ENCODE results near the gene CACNA2D3. TPM values are rescaled to one million over a fixed set of nuclear protein-coding genes. Genes with fewer than 3 reads are reported as not detected.

The CACNA2D3 gene
- total RNA-seq, 2 experiments from 2014 or later, result not detected

GRCh38 chr3:54744291-54744690 is 621.9 kb downstream of the CACNA2D3 start:
- H3K4me3 ChIP-seq (ENCODE audit: low read depth, low read length, poor library complexity, severe bottlenecking), result no peak overlapping the region
- no peaks in the 10 kb centered on the region for H4K20me1 ChIP-seq (ENCODE audit: insufficient read depth, low read length)
- no peak overlapping the region for H2AFZ ChIP-seq (ENCODE audit: low read length)
- no TSS peak for BruUV-seq (replicated peaks)
- no peak overlapping the region for H3K27ac ChIP-seq (ENCODE audit: low read depth, low read length, poor library complexity, severe bottlenecking)
- TF ChIP-seq EZH2phosphoT487 (IDR thresholded peaks at IDR 0.05; ENCODE audit: borderline replicate concordance, low read depth, low read length) (no peak), CTCF (conservative IDR thresholded peaks at IDR 0.05; ENCODE audit: low read length) (no peak)
- H3K4me1 ChIP-seq (ENCODE audit: insufficient read depth, low read length, poor library complexity, severe bottlenecking), result no peaks in the 10 kb centered on the region
- H3K79me2 ChIP-seq (ENCODE audit: insufficient read depth, low read depth, low read length), result no peaks in the 10 kb centered on the region
- intact Hi-C loops (cut with micrococcal nuclease; ENCODE audit: unreplicated experiment), result no loop called here
- CTCF ChIA-PET (ENCODE audit: unreplicated experiment), result no interaction called here
- no peaks in the 10 kb centered on the region for H3K36me3 ChIP-seq (ENCODE audit: insufficient read depth, low read length)
- POLR2A ChIA-PET, result no interaction called here
- no peaks in the 10 kb centered on the region for H3K9me2 ChIP-seq (ENCODE audit: insufficient read depth, low read length)
- DNase-seq (ENCODE audit: low spot score), result no peak
- no peak overlapping the region for H3K4me2 ChIP-seq (ENCODE audit: low read length)
- no peaks in the 10 kb centered on the region for H3K9me3 ChIP-seq (ENCODE audit: low read length)

- no peaks in the 10 kb centered on the region for H3K9me2 ChIP-seq (ENCODE audit: insufficient read depth, low read length)
- BruUV-seq (replicated peaks), result no TSS peak
- no peaks in the 10 kb centered on the region for H4K20me1 ChIP-seq (ENCODE audit: insufficient read depth, low read length)
- TF ChIP-seq EZH2phosphoT487 (IDR thresholded peaks at IDR 0.05; ENCODE audit: borderline replicate concordance, low read depth, low read length) (no peak), CTCF (conservative IDR thresholded peaks at IDR 0.05; ENCODE audit: low read length) (no peak)
- H3K79me2 ChIP-seq (ENCODE audit: insufficient read depth, low read depth, low read length), result no peaks in the 10 kb centered on the region
- H3K4me2 ChIP-seq (ENCODE audit: low read length), result no peak overlapping the region
- no peak overlapping the region for H3K4me3 ChIP-seq (ENCODE audit: low read depth, low read length, poor library complexity, severe bottlenecking)
- ChIA-PET POLR2A (no interaction called here), CTCF (ENCODE audit: unreplicated experiment) (interaction anchor here (0.5 kb wide), 1 partner anchor 489 kb away, joined by 3 read pairs; no protein-coding TSS in a partner anchor)
- no peak overlapping the region for H2AFZ ChIP-seq (ENCODE audit: low read length)
- no peak for DNase-seq (ENCODE audit: low spot score)
- H3K36me3 ChIP-seq (ENCODE audit: insufficient read depth, low read length), result no peaks in the 10 kb centered on the region
- intact Hi-C loops (cut with micrococcal nuclease; ENCODE audit: unreplicated experiment), result no loop called here
- H3K4me1 ChIP-seq (ENCODE audit: insufficient read depth, low read length, poor library complexity, severe bottlenecking), result no peaks in the 10 kb centered on the region
- H3K27ac ChIP-seq (ENCODE audit: low read depth, low read length, poor library complexity, severe bottlenecking), result no peak overlapping the region
- H3K9me3 ChIP-seq (ENCODE audit: low read length), result no peaks in the 10 kb centered on the region
These were observed 623.5 kb downstream of the CACNA2D3 start for GRCh38 chr3:54745843-54746242.

- Histone ChIP-seq H2AFZ (ENCODE audit: low read length) (no peak overlapping the region), H3K79me2 (ENCODE audit: insufficient read depth, low read depth, low read length) (no peaks in the 10 kb centered on the region), H3K4me2 (ENCODE audit: low read length) (no peak overlapping the region), H3K4me3 (ENCODE audit: low read depth, low read length, poor library complexity, severe bottlenecking) (no peak overlapping the region), H3K27ac (ENCODE audit: low read depth, low read length, poor library complexity, severe bottlenecking) (no peak overlapping the region), H4K20me1 (ENCODE audit: insufficient read depth, low read length) (no peaks in the 10 kb centered on the region), H3K9me2 (ENCODE audit: insufficient read depth, low read length) (no peaks in the 10 kb centered on the region), H3K36me3 (ENCODE audit: insufficient read depth, low read length) (no peaks in the 10 kb centered on the region), H3K4me1 (ENCODE audit: insufficient read depth, low read length, poor library complexity, severe bottlenecking) (no peaks in the 10 kb centered on the region), H3K9me3 (ENCODE audit: low read length) (no peaks in the 10 kb centered on the region)
- BruUV-seq (replicated peaks), result no TSS peak
- no peak for DNase-seq (ENCODE audit: low spot score)
- ChIA-PET CTCF (ENCODE audit: unreplicated experiment) (no interaction called here), POLR2A (no interaction called here)
- TF ChIP-seq CTCF (conservative IDR thresholded peaks at IDR 0.05; ENCODE audit: low read length), result no peak
- TF ChIP-seq EZH2phosphoT487 (IDR thresholded peaks at IDR 0.05; ENCODE audit: borderline replicate concordance, low read depth, low read length), result no peak
- intact Hi-C loops (cut with micrococcal nuclease; ENCODE audit: unreplicated experiment), result no loop called here
These were observed 624.4 kb downstream of the CACNA2D3 start for GRCh38 chr3:54746722-54747121.
